Transverse colon (tissue), 4 donors: Measurements from ENCODE around the gene PFKFB4. TPM values are rescaled to one million over a fixed set of nuclear protein-coding genes. Genes with fewer than 3 reads are reported as not detected.
A peak's percentile ranks its signal among the peaks of the same experiment; 100 is the strongest.

Source experiments
- DNase-seq: peaks from one replicate; pipeline ENCODE4 v3.0.0-alpha.2; 2019
- H3K27ac ChIP-seq, 4 donors: fragments of 200-600 bp; sonication (generic); 2 replicates each; pipeline ENCODE4 v1.5.1; 2016 to 2018; ENCODE audit warnings: inconsistent platforms in 4 of 4
- H3K27me3 ChIP-seq: fragments of 200-600 bp; sonication (generic); 2 replicates; pipeline ENCODE4 v1.5.1; 2017; ENCODE audit warnings: inconsistent platforms
- H3K36me3 ChIP-seq, 4 donors: fragments of 200-600 bp; sonication (generic); 2 replicates each; pipeline ENCODE4 v1.5.1; 2017 to 2019; ENCODE audit warnings: inconsistent platforms in 4 of 4
- H3K4me1 ChIP-seq, 4 donors: fragments of 200-600 bp; sonication (generic); 2 replicates each; pipeline ENCODE4 v1.5.1; 2017 to 2020; ENCODE audit warnings: inconsistent platforms in 4 of 4
- H3K4me3 ChIP-seq, 4 donors: fragments of 200-600 bp; sonication (generic); 1 replicate in 1 of 4; 2 replicates in 3 of 4; pipeline versions ENCODE4 v1.5.1 to v1.6.1; 2017 to 2019; ENCODE audit warnings: inconsistent platforms in 4 of 4
- H3K9me3 ChIP-seq, 2 donors: fragments of 200-600 bp; sonication (generic); 2 replicates each; pipeline ENCODE4 v1.5.1; 2017 to 2019; ENCODE audit warnings: inconsistent platforms in 2 of 2
- CTCF ChIP-seq, 5 experiments: fragments of 200-600 bp in 3 of 5; fragments of 450-650 bp in 2 of 5; sonication (generic) in 3 of 5; IDR thresholded peaks; 1 replicate in 2 of 5; 2 replicates in 3 of 5; pipeline ENCODE4 v1.5.1; 2016 to 2017; ENCODE audit warnings: antibody characterized with exemption in 5 of 5, inconsistent platforms in 3 of 5, mild to moderate bottlenecking in 2 of 5, moderate library complexity in 1 of 5
- EP300 ChIP-seq: sonication (generic); formaldehyde crosslinking; IDR thresholded peaks from one replicate; pipeline ENCODE4 v1.6.1; 2017; ENCODE audit warnings: antibody characterized with exemption, low read depth
- POLR2A ChIP-seq: fragments of 450-650 bp; IDR thresholded peaks from one replicate; pipeline ENCODE4 v1.6.1; 2016; ENCODE audit warnings: antibody characterized with exemption, mild to moderate bottlenecking, moderate library complexity
- POLR2AphosphoS5 ChIP-seq, 3 donors: sonication (generic); formaldehyde crosslinking; IDR thresholded peaks; one replicate each; pipeline ENCODE4 v1.6.1; 2016; ENCODE audit warnings: antibody characterized with exemption in 3 of 3
- WGBS, 2 donors: methylation state at CpG; one replicate each; pipeline ENCODE4 v1.1.5; 2018; ENCODE audit warnings: low coverage in 1 of 2; 5-methylcytosine and 5-hydroxymethylcytosine counted together
- in situ Hi-C, 4 donors: fragments of 200-750 bp; cut with MboI; loops; one replicate each; pipeline versions ENCODE4 v1.15.0 to v1.15.1; 2017; ENCODE audit warnings: low sequenced_read_pairs in 3 of 4, low pct_ligation_motif_present in 1 of 4, low pct_unique_long_range_greater_than_20kb in 1 of 4
- intact Hi-C: fragments of 100-400 bp; cut with DNase I; formaldehyde crosslinking; loops from one replicate; pipeline ENCODE4 v1.15.1; 2023; ENCODE audit warnings: low total_unique reads
- total RNA-seq, 4 donors: library from RNA; depleted of rRNA; stranded (reverse); fragments of >200 nt; gene quantifications; one replicate each; pipeline ENCODE4 v1.1.0, GENCODE V29; 2016

Gene PFKFB4
- total RNA-seq, 4 donors from 2014 or later: 0.37 to 7.9 (median 6.7) TPM

GRCh38 chr3:48507256-48508061 is 49.1 kb downstream of the PFKFB4 start:
- Histone ChIP-seq H3K4me3 (no peak overlapping the region), H3K9me3 (no peaks in the 10 kb centered on the region), H3K27me3 (no peaks in the 10 kb centered on the region), H3K4me1 (peaks cover 6 to 21% (median 13%) of the 10 kb centered on the region in 4 donors), H3K36me3 (no peaks in the 10 kb centered on the region), H3K27ac (no peak overlapping the region)
- in situ Hi-C loops (no loop called here), intact Hi-C loops (no loop called here)
- DNase-seq: peak; percentile 67
- TF ChIP-seq POLR2AphosphoS5 (IDR thresholded peaks at IDR 0.05): no peak
- TF ChIP-seq POLR2A: no peak
- no peak for TF ChIP-seq EP300
- peak; percentile 30 to 51 (median 38) for TF ChIP-seq CTCF (IDR thresholded peaks at IDR 0.05)
- 27 to 40% methylated on average over 5 to 10 of the region's 10 CpGs for WGBS, 2 donors

GRCh38 chr3:48505968-48506504 is 50.6 kb downstream of the PFKFB4 start:
- 88 to 95% methylated on average over 3 to 6 of the region's 6 CpGs for WGBS, 2 donors
- no peak overlapping the region for H3K4me3 ChIP-seq
- no peaks in the 10 kb centered on the region for H3K27me3 ChIP-seq
- intact Hi-C loops (no loop called here), in situ Hi-C loops (no loop called here)
- no peaks in the 10 kb centered on the region for H3K9me3 ChIP-seq
- TF ChIP-seq EP300 (no peak), POLR2AphosphoS5 (IDR thresholded peaks at IDR 0.05) (no peak), CTCF (IDR thresholded peaks at IDR 0.05) (no peak)
- H3K36me3 ChIP-seq: no peaks in the 10 kb centered on the region
- H3K4me1 ChIP-seq: peaks cover 6 to 21% (median 13%) of the 10 kb centered on the region in 4 donors
- no peak overlapping the region for H3K27ac ChIP-seq
- no peak for DNase-seq

GRCh38 chr3:48505146-48505545 is 51.5 kb downstream of the PFKFB4 start:
- H3K36me3 ChIP-seq: no peaks in the 10 kb centered on the region
- 93% methylated on average over 2 of the region's 2 CpGs; no CpG with 5 or more reads in 1 of the 2 donors for WGBS, 2 donors
- H3K9me3 ChIP-seq: no peaks in the 10 kb centered on the region
- no peak for TF ChIP-seq POLR2AphosphoS5 (IDR thresholded peaks at IDR 0.05)
- TF ChIP-seq CTCF (IDR thresholded peaks at IDR 0.05): no peak
- TF ChIP-seq EP300: no peak
- no peak for TF ChIP-seq POLR2A
- DNase-seq: no peak
- H3K27me3 ChIP-seq: no peaks in the 10 kb centered on the region
- H3K4me3 ChIP-seq: no peak overlapping the region
- H3K4me1 ChIP-seq: peaks cover 6 to 21% (median 13%) of the 10 kb centered on the region in 4 donors
- intact Hi-C loops: no loop called here
- H3K27ac ChIP-seq: peak overlapping the region in 3 of 4 donors; percentile 82 to 93 (median 88)
- in situ Hi-C loops: no loop called here

GRCh38 chr3:48504051-48504946 is 52.3 kb downstream of the PFKFB4 start, which contains the start of gene SHISA5:
SHISA5 (minus strand) TSS chr3:48504174; CDS start chr3:48504094, 80 bp downstream.
- 4 to 10% methylated on average over 2 to 34 of the region's 66 CpGs for WGBS, 2 donors
- TF ChIP-seq POLR2AphosphoS5 (IDR thresholded peaks at IDR 0.05) (peak; percentile 30 to 62 (median 31)), CTCF (IDR thresholded peaks at IDR 0.05) (no peak)
- peak; percentile 78 for DNase-seq
- Histone ChIP-seq H3K9me3 (no peaks in the 10 kb centered on the region), H3K4me3 (peak within 1 kb of the TSS; percentile 41 to 67 (median 58)), H3K27ac (peak within 1 kb of the TSS; percentile 82 to 93 (median 88)), H3K4me1 (peaks cover 6 to 21% (median 13%) of the 10 kb centered on the region in 4 donors), H3K27me3 (no peaks in the 10 kb centered on the region), H3K36me3 (no peaks in the 10 kb centered on the region)
- intact Hi-C loops: no loop called here
- in situ Hi-C loops: no loop called here
